Liver (tissue), 9 donors: ENCODE results near the gene PLA2G15. TPM values are rescaled to one million over a fixed set of nuclear protein-coding genes. Genes with fewer than 3 reads are reported as not detected.

Source experiments
- DNase-seq: peaks from one replicate; pipeline ENCODE4 v3.0.0-alpha.2; 2017; ENCODE audit warnings: low spot score
- H3K27ac ChIP-seq, 2 donors: one replicate each; pipeline ENCODE4 v1.7.0; 2013; ENCODE audit warnings: inconsistent platforms in 2 of 2, low read length in 2 of 2, control low read depth in 1 of 2, low read depth in 1 of 2, mild to moderate bottlenecking in 1 of 2
- H3K27me3 ChIP-seq, 4 donors: one replicate each; pipeline versions ENCODE4 v1.6.1 to v1.7.0; 2013; ENCODE audit warnings: low read length in 3 of 4, inconsistent platforms in 1 of 4, mild to moderate bottlenecking in 1 of 4, moderate library complexity in 1 of 4; ENCODE audit not compliant: control insufficient read depth in 4 of 4, insufficient read depth in 4 of 4
- H3K36me3 ChIP-seq, 4 donors: one replicate each; pipeline versions ENCODE4 v1.6.1 to v1.7.0; 2013; ENCODE audit warnings: low read length in 3 of 4, mild to moderate bottlenecking in 3 of 4, low read depth in 1 of 4, moderate library complexity in 1 of 4; ENCODE audit not compliant: control insufficient read depth in 4 of 4, insufficient read depth in 3 of 4
- H3K4me1 ChIP-seq, 4 donors: one replicate each; pipeline versions ENCODE4 v1.6.1 to v1.7.0; 2013; ENCODE audit warnings: low read length in 3 of 4, mild to moderate bottlenecking in 3 of 4, moderate library complexity in 1 of 4; ENCODE audit not compliant: control insufficient read depth in 4 of 4, insufficient read depth in 4 of 4
- H3K4me3 ChIP-seq, 3 donors: one replicate each; pipeline versions ENCODE4 v1.6.1 to v1.7.0; 2013; ENCODE audit warnings: low read length in 3 of 3, control low read depth in 1 of 3, low read depth in 1 of 3, mild to moderate bottlenecking in 1 of 3
- H3K9ac ChIP-seq, 2 donors: one replicate each; pipeline ENCODE4 v1.7.0; 2013; ENCODE audit warnings: low read length in 2 of 2, mild to moderate bottlenecking in 2 of 2, moderate library complexity in 2 of 2, control low read depth in 1 of 2, low read depth in 1 of 2
- H3K9me3 ChIP-seq, 4 donors: one replicate each; pipeline versions ENCODE4 v1.6.1 to v1.7.0; 2013; ENCODE audit warnings: low read length in 3 of 4; ENCODE audit not compliant: control insufficient read depth in 4 of 4
- EGR1 ChIP-seq, 2 donors: IDR thresholded peaks; 2 replicates each; pipeline ENCODE4 v1.6.1; 2016 to 2018; ENCODE audit warnings: antibody characterized with exemption in 2 of 2, low read depth in 2 of 2
- FOXA1 ChIP-seq: IDR thresholded peaks from 2 replicates; pipeline ENCODE4 v1.6.1; 2016; ENCODE audit warnings: antibody characterized with exemption
- FOXA2 ChIP-seq: IDR thresholded peaks from 2 replicates; pipeline ENCODE4 v1.6.1; 2016; ENCODE audit warnings: antibody characterized with exemption
- GABPA ChIP-seq, 2 donors: IDR thresholded peaks in 1 of 2; conservative IDR thresholded peaks in 1 of 2; 2 replicates each; pipeline ENCODE4 v1.6.1; 2016; ENCODE audit warnings: antibody characterized with exemption in 2 of 2, mild to moderate bottlenecking in 1 of 2, moderate library complexity in 1 of 2
- HNF4A ChIP-seq, 2 donors: conservative IDR thresholded peaks; 2 replicates each; pipeline ENCODE4 v1.6.1; 2016; ENCODE audit warnings: antibody characterized with exemption in 2 of 2, mild to moderate bottlenecking in 2 of 2
- HNF4G ChIP-seq: IDR thresholded peaks from 2 replicates; pipeline ENCODE4 v1.6.1; 2016; ENCODE audit warnings: antibody characterized with exemption
- JUND ChIP-seq, 2 donors: IDR thresholded peaks; 2 replicates each; pipeline ENCODE4 v1.6.1; 2016; ENCODE audit warnings: antibody characterized with exemption in 2 of 2
- NR2F2 ChIP-seq: IDR thresholded peaks from 2 replicates; pipeline ENCODE4 v1.6.1; 2016; ENCODE audit warnings: antibody characterized with exemption
- RAD21 ChIP-seq, 2 donors: IDR thresholded peaks; 2 replicates each; pipeline ENCODE4 v1.6.1; 2016; ENCODE audit warnings: antibody characterized with exemption in 2 of 2, mild to moderate bottlenecking in 2 of 2
- RXRA ChIP-seq, 2 donors: IDR thresholded peaks; 2 replicates each; pipeline ENCODE4 v1.6.1; 2017 to 2018; ENCODE audit warnings: antibody characterized with exemption in 2 of 2, mild to moderate bottlenecking in 1 of 2
- SP1 ChIP-seq: IDR thresholded peaks from 2 replicates; pipeline ENCODE4 v1.6.1; 2018; ENCODE audit warnings: antibody characterized with exemption, mild to moderate bottlenecking
- TAF1 ChIP-seq: conservative IDR thresholded peaks from 2 replicates; pipeline ENCODE4 v1.6.1; 2016; ENCODE audit warnings: antibody characterized with exemption, mild to moderate bottlenecking
- ZBTB33 ChIP-seq: IDR thresholded peaks from 2 replicates; pipeline ENCODE4 v1.6.1; 2016; ENCODE audit warnings: antibody characterized with exemption
- WGBS: extraction: QIAGEN DNeasy Blood & Tissue Kit; methylation state at CpG from one replicate; pipeline ENCODE4 v1.1.7; 2013; 5-methylcytosine and 5-hydroxymethylcytosine counted together
- polyA plus RNA-seq, 2 donors: library from polyadenylated mRNA; stranded (reverse) in 1 of 2; unstranded in 1 of 2; fragments of 200-250 nt in 1 of 2; fragments of >200 nt in 1 of 2; fragmentation: Nextera tagmentation in 1 of 2; extraction: Ambion mirVana in 1 of 2; gene quantifications; one replicate each; pipeline versions ENCODE4 v1.2.1 to v1.2.3, GENCODE V29; 2013 to 2015
- total RNA-seq, 2 donors: library from RNA; depleted of rRNA; stranded (reverse); fragments of >200 nt; gene quantifications; one replicate each; pipeline ENCODE4 v1.2.3, GENCODE V29; 2014
- TF ChIP-seq, protein P1 (sequence below): fragments of 150-350 bp; IDR thresholded peaks from 2 replicates; pipeline ENCODE4 v1.5.1; 2017; ENCODE audit warnings: improper control_type of control experiment, low read depth, low read length; ENCODE audit not compliant: missing input control
- TF ChIP-seq, protein P2 (sequence below): IDR thresholded peaks from 2 replicates; pipeline ENCODE4 v1.6.1; 2016; ENCODE audit warnings: antibody characterized with exemption
- TF ChIP-seq, protein P3 (sequence below): IDR thresholded peaks from 2 replicates; pipeline ENCODE4 v1.6.1; 2016; ENCODE audit warnings: antibody characterized with exemption, mild to moderate bottlenecking
- TF ChIP-seq, protein P4 (sequence below): IDR thresholded peaks from 2 replicates; pipeline ENCODE4 v1.6.1; 2016; ENCODE audit warnings: antibody characterized with exemption
- donor health status: healthy.
- donor health status: healthy.
- donor health status: healthy.
- donor health status: healthy.
- donor health status: healthy.

The PLA2G15 gene
- total and polyA plus RNA-seq, 4 donors: 4.5 to 19.8 (median 15.1) TPM

DNA sequence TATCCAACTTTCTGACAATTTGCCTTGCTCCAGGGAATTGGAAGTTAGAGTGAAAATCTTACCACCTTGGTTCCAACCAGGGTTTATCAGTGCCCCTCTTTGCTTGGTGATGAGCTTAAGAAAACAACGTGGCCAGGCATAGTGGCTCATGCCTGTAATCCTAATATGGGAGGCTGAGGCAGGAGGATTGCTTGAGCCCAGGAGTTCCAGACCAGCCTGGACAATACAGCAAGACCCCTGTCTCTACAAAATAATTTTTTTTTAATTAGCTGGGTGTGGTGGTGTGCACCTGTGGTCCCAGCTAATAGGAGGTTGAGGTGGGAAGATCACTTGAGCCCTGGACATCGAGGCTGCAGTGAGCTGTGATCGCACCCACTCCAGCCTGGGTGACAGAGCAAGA is 40.5 kb downstream of the PLA2G15 start:
- H3K27me3 ChIP-seq: no peaks in the 10 kb centered on the region
- no peak for DNase-seq
- H3K4me3 ChIP-seq: no peak overlapping the region
- WGBS: 94% methylated on average over 3 of the region's 3 CpGs
- no peaks in the 10 kb centered on the region for H3K9me3 ChIP-seq
- H3K27ac ChIP-seq: no peak overlapping the region
- TF ChIP-seq FOXA2 (no peak), SP1 (no peak), EGR1 (IDR thresholded peaks at IDR 0.05; ENCODE audit: low read depth in 2 of 2) (no peak), JUND (IDR thresholded peaks at IDR 0.05) (no peak)
- H3K4me1 ChIP-seq: peaks cover 0 to 3% (median 0%) of the 10 kb centered on the region in 4 donors
- H3K9ac ChIP-seq: no peak overlapping the region
- H3K36me3 ChIP-seq: no peaks in the 10 kb centered on the region

GRCh38 chr16:68286153-68287074 is 41.2 kb downstream of the PLA2G15 start:
- Histone ChIP-seq H3K9ac (no peak overlapping the region), H3K4me3 (no peak overlapping the region), H3K36me3 (no peaks in the 10 kb centered on the region), H3K27ac (no peak overlapping the region), H3K4me1 (peaks cover 0 to 3% (median 0%) of the 10 kb centered on the region in 4 donors), H3K27me3 (no peaks in the 10 kb centered on the region), H3K9me3 (no peaks in the 10 kb centered on the region)
- no peak for TF ChIP-seq FOXA1
- no peak for TF ChIP-seq NR2F2
- TF ChIP-seq, protein P1, sequence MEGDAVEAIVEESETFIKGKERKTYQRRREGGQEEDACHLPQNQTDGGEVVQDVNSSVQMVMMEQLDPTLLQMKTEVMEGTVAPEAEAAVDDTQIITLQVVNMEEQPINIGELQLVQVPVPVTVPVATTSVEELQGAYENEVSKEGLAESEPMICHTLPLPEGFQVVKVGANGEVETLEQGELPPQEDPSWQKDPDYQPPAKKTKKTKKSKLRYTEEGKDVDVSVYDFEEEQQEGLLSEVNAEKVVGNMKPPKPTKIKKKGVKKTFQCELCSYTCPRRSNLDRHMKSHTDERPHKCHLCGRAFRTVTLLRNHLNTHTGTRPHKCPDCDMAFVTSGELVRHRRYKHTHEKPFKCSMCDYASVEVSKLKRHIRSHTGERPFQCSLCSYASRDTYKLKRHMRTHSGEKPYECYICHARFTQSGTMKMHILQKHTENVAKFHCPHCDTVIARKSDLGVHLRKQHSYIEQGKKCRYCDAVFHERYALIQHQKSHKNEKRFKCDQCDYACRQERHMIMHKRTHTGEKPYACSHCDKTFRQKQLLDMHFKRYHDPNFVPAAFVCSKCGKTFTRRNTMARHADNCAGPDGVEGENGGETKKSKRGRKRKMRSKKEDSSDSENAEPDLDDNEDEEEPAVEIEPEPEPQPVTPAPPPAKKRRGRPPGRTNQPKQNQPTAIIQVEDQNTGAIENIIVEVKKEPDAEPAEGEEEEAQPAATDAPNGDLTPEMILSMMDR: no peak
- TF ChIP-seq RAD21 (IDR thresholded peaks at IDR 0.05): no peak
- TF ChIP-seq ZBTB33: no peak
- TF ChIP-seq, protein P2, sequence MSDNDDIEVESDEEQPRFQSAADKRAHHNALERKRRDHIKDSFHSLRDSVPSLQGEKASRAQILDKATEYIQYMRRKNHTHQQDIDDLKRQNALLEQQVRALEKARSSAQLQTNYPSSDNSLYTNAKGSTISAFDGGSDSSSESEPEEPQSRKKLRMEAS: no peak
- no peak for TF ChIP-seq JUND (IDR thresholded peaks at IDR 0.05)
- TF ChIP-seq HNF4A (conservative IDR thresholded peaks at IDR 0.05): no peak
- TF ChIP-seq RXRA (IDR thresholded peaks at IDR 0.05): no peak
- TF ChIP-seq, protein P3, sequence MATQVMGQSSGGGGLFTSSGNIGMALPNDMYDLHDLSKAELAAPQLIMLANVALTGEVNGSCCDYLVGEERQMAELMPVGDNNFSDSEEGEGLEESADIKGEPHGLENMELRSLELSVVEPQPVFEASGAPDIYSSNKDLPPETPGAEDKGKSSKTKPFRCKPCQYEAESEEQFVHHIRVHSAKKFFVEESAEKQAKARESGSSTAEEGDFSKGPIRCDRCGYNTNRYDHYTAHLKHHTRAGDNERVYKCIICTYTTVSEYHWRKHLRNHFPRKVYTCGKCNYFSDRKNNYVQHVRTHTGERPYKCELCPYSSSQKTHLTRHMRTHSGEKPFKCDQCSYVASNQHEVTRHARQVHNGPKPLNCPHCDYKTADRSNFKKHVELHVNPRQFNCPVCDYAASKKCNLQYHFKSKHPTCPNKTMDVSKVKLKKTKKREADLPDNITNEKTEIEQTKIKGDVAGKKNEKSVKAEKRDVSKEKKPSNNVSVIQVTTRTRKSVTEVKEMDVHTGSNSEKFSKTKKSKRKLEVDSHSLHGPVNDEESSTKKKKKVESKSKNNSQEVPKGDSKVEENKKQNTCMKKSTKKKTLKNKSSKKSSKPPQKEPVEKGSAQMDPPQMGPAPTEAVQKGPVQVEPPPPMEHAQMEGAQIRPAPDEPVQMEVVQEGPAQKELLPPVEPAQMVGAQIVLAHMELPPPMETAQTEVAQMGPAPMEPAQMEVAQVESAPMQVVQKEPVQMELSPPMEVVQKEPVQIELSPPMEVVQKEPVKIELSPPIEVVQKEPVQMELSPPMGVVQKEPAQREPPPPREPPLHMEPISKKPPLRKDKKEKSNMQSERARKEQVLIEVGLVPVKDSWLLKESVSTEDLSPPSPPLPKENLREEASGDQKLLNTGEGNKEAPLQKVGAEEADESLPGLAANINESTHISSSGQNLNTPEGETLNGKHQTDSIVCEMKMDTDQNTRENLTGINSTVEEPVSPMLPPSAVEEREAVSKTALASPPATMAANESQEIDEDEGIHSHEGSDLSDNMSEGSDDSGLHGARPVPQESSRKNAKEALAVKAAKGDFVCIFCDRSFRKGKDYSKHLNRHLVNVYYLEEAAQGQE: no peak
- no peak for TF ChIP-seq TAF1
- no peak for TF ChIP-seq EGR1 (IDR thresholded peaks at IDR 0.05; ENCODE audit: low read depth in 2 of 2)
- no peak for TF ChIP-seq SP1
- TF ChIP-seq HNF4G: no peak
- no peak for TF ChIP-seq GABPA (IDR thresholded peaks at IDR 0.05 in 1 of 2, conservative IDR thresholded peaks at IDR 0.05 in 1 of 2)
- TF ChIP-seq, protein P4, sequence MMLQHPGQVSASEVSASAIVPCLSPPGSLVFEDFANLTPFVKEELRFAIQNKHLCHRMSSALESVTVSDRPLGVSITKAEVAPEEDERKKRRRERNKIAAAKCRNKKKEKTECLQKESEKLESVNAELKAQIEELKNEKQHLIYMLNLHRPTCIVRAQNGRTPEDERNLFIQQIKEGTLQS: no peak
- 84% methylated on average over 12 of the region's 12 CpGs for WGBS
- DNase-seq: no peak
